GM19468 (cell line): ENCODE measurements around the gene APP.
"Not testable (repeated sequence)": the region's sequence is repeated elsewhere in the genome, so short reads cannot be mapped to it uniquely, and the experiment has no call there.

Experiments
- ATAC-seq: cut with Tn5 transposase; IDR thresholded peaks from one replicate; pipeline ENCODE4 v1.9.1; 2021; ENCODE audit warnings: mild to moderate bottlenecking, moderate library complexity, moderate number of reproducible peaks; ENCODE audit not compliant: unreplicated experiment; ENCODE audit errors: extremely low read depth

The APP gene

GRCh38 chr21:26036916-26037315 lies 133.7 kb downstream of the APP start:
- no peak for ATAC-seq

GRCh38 chr21:26032263-26032662 lies 138.3 kb downstream of the APP start:
- no peak for ATAC-seq

GRCh38 chr21:26028183-26028582 lies 142.4 kb downstream of the APP start:
- ATAC-seq: no peak

GRCh38 chr21:26027696-26028095 lies 142.9 kb downstream of the APP start:
- no peak for ATAC-seq

- no peak for ATAC-seq
Measured at GRCh38 chr21:26025536-26026512, 144.7 kb downstream of the APP start.

- not testable (repeated sequence) for ATAC-seq
Measured at GRCh38 chr21:26023406-26023805, 147.2 kb downstream of the APP start.

GRCh38 chr21:26022598-26023337 lies 147.8 kb downstream of the APP start:
- ATAC-seq: not testable (repeated sequence)

- ATAC-seq: no peak
Measured at GRCh38 chr21:26020510-26020909, 150.1 kb downstream of the APP start.

GRCh38 chr21:26020081-26020480 lies 150.5 kb downstream of the APP start:
- no peak for ATAC-seq

- ATAC-seq: no peak
Measured at GRCh38 chr21:26019236-26019635, 151.3 kb downstream of the APP start.

GRCh38 chr21:26013970-26014369 lies 156.6 kb downstream of the APP start:
- no peak for ATAC-seq

- ATAC-seq: not testable (repeated sequence)
Measured at GRCh38 chr21:26012482-26012881, 158.1 kb downstream of the APP start.

- no peak for ATAC-seq
Measured at GRCh38 chr21:26011292-26011940, 159.2 kb downstream of the APP start.

- no peak for ATAC-seq
Measured at GRCh38 chr21:26007951-26008498, 162.5 kb downstream of the APP start.

GRCh38 chr21:26005464-26005863 lies 165.1 kb downstream of the APP start:
- no peak for ATAC-seq

GRCh38 chr21:26003404-26003803 lies 167.2 kb downstream of the APP start:
- ATAC-seq: no peak

- no peak for ATAC-seq
Measured at GRCh38 chr21:26001356-26001755, 169.2 kb downstream of the APP start.

GRCh38 chr21:25999921-26000582 lies 170.5 kb downstream of the APP start:
- no peak for ATAC-seq

- ATAC-seq: no peak
Measured at GRCh38 chr21:25997788-25998611, 172.6 kb downstream of the APP start.
